Spleen (tissue), 11 donors: Measurements from ENCODE around the gene MICB. TPM values are rescaled to one million over a fixed set of nuclear protein-coding genes. Genes with fewer than 3 reads are reported as not detected.
"Not testable (repeated sequence)": the region's sequence is repeated elsewhere in the genome, so short reads cannot be mapped to it uniquely, and the experiment has no call there.

Experiments
- DNase-seq: peaks from one replicate; pipeline ENCODE4 v3.0.0-alpha.2; 2020
- H3K27ac ChIP-seq, 8 donors: fragments of 200-600 bp; sonication (generic) in 7 of 8; 1 replicate in 4 of 8; 2 replicates in 4 of 8; pipeline versions ENCODE4 v1.5.0 to v1.8.0; 2016 to 2021; ENCODE audit warnings: inconsistent platforms in 4 of 8, mild to moderate bottlenecking in 4 of 8, moderate library complexity in 1 of 8
- H3K27me3 ChIP-seq, 7 donors: fragments of 200-600 bp; sonication (generic) in 6 of 7; replicated peaks in 1 of 7; 1 replicate in 4 of 7; 2 replicates in 3 of 7; pipeline versions ENCODE4 v1.5.0 to v1.8.0; 2016 to 2021; ENCODE audit warnings: inconsistent platforms in 3 of 7, mild to moderate bottlenecking in 1 of 7
- H3K36me3 ChIP-seq, 6 donors: fragments of 200-600 bp; sonication (generic) in 5 of 6; 1 replicate in 4 of 6; 2 replicates in 2 of 6; pipeline versions ENCODE4 v1.5.0 to v1.8.0; 2016 to 2021; ENCODE audit warnings: inconsistent platforms in 2 of 6
- H3K4me1 ChIP-seq, 6 donors: fragments of 200-600 bp; sonication (generic) in 5 of 6; 1 replicate in 3 of 6; 2 replicates in 3 of 6; pipeline versions ENCODE4 v1.5.0 to v1.8.0; 2016 to 2021; ENCODE audit warnings: inconsistent platforms in 3 of 6
- H3K4me3 ChIP-seq, 8 donors: fragments of 200-600 bp; sonication (generic) in 7 of 8; 1 replicate in 4 of 8; 2 replicates in 4 of 8; pipeline versions ENCODE4 v1.5.0 to v1.8.0; 2016 to 2021; ENCODE audit warnings: inconsistent platforms in 4 of 8, mild to moderate bottlenecking in 4 of 8, moderate library complexity in 2 of 8
- H3K9me3 ChIP-seq, 8 donors: fragments of 200-600 bp; sonication (generic) in 7 of 8; 1 replicate in 4 of 8; 2 replicates in 4 of 8; pipeline versions ENCODE4 v1.5.0 to v1.8.0; 2016 to 2021; ENCODE audit warnings: inconsistent platforms in 4 of 8
- CTCF ChIP-seq, 11 experiments: fragments of 200-600 bp in 7 of 11; fragments of 450-650 bp in 4 of 11; sonication (generic) in 4 of 11; IDR thresholded peaks in 8 of 11; conservative IDR thresholded peaks in 3 of 11; 1 replicate in 7 of 11; 2 replicates in 4 of 11; pipeline versions ENCODE4 v1.4.0 to v1.8.0; 2016 to 2021; ENCODE audit warnings: antibody characterized with exemption in 11 of 11, inconsistent platforms in 4 of 11, mild to moderate bottlenecking in 1 of 11
- POLR2A ChIP-seq, 3 donors: fragments of 450-650 bp; IDR thresholded peaks; one replicate each; pipeline ENCODE4 v1.5.1; 2017; ENCODE audit warnings: antibody characterized with exemption in 3 of 3, mild to moderate bottlenecking in 1 of 3
- POLR2AphosphoS5 ChIP-seq, 3 donors: sonication (generic); formaldehyde crosslinking; IDR thresholded peaks; one replicate each; pipeline ENCODE4 v1.5.1; 2017; ENCODE audit warnings: antibody characterized with exemption in 3 of 3
- WGBS, 5 donors: extraction: QIAGEN DNeasy Blood & Tissue Kit in 3 of 5; methylation state at CpG; one replicate each; pipeline versions ENCODE4 v1.1.5 to v1.1.7; 2013 to 2018; 5-methylcytosine and 5-hydroxymethylcytosine counted together
- intact Hi-C: fragments of 100-400 bp; cut with DNase I; formaldehyde crosslinking; loops from one replicate; pipeline ENCODE4 v1.15.0; 2023; ENCODE audit warnings: low total_unique reads
- polyA plus RNA-seq, 3 donors: library from polyadenylated mRNA; stranded (reverse); fragments of 200-250 nt; gene quantifications; one replicate each; pipeline ENCODE4 v1.2.1, GENCODE V29; 2013
- total RNA-seq, 7 donors: library from RNA; depleted of rRNA in 3 of 7; stranded (reverse); fragments of >200 nt in 3 of 7; fragmentation: NEBNext Ultra II Directional in 4 of 7; extraction: Animal tissue kit (Norgen Biotek cat#: 25700) in 4 of 7; gene quantifications; one replicate each; pipeline versions ENCODE4 v1.1.0 to v1.2.1, GENCODE V29; 2016 to 2021
- donor health status: healthy with polysubstance abuse.
- donor health status: DM: no; HTN: no; CAD: no; lungs with moderate emphysema.
- donor health status: DM: no; HTN: no; CAD: no.
- donor health status: Bipolar disorder and iron deficiency.
- donor health status: healthy.
- donor health status: DM: no; HTN: no; CAD: no.
- donor health status: DM: yes; HTN: yes; CAD: no.

Gene MICB
- total and polyA plus RNA-seq, 10 donors = 6.9 to 21.4 (median 14.8) TPM

GRCh38 chr6:31502586-31502985 lies 4.6 kb downstream of the MICB start:
- Histone ChIP-seq H3K4me3 (no peak overlapping the region), H3K36me3 (peaks cover 0 to 26% (median 21%) of the 10 kb centered on the region in 6 donors), H3K27ac (no peak overlapping the region), H3K9me3 (no peaks in the 10 kb centered on the region), H3K4me1 (peaks cover 0 to 38% (median 8%) of the 10 kb centered on the region in 6 donors), H3K27me3 (no peaks in the 10 kb centered on the region)
- intact Hi-C loops = no loop called here
- DNase-seq = no peak
- TF ChIP-seq POLR2AphosphoS5 (IDR thresholded peaks at IDR 0.05) (no peak), CTCF (IDR thresholded peaks at IDR 0.05 in 8 of 11, conservative IDR thresholded peaks at IDR 0.05 in 3 of 11) (no peak), POLR2A (IDR thresholded peaks at IDR 0.05) (no peak)

GRCh38 chr6:31509036-31509435 lies 11.1 kb downstream of the MICB start:
- H3K27ac ChIP-seq, H3K27me3 ChIP-seq, H3K4me1 ChIP-seq, intact Hi-C loops, H3K4me3 ChIP-seq, H3K9me3 ChIP-seq, DNase-seq: not testable (repeated sequence)
- H3K36me3 ChIP-seq = peaks cover 0 to 74% (median 55%) of the 10 kb centered on the region in 6 donors
- 43 to 80% (median 45%) methylated on average over 1 to 2 of the region's 2 CpGs; no CpG with 5 or more reads in 1 of the 5 donors for WGBS, 5 donors

- Histone ChIP-seq H3K4me3 (no peak overlapping the region), H3K4me1 (no peaks in the 10 kb centered on the region), H3K27ac (no peak overlapping the region), H3K9me3 (no peaks in the 10 kb centered on the region), H3K36me3 (peaks cover 0 to 74% (median 55%) of the 10 kb centered on the region in 6 donors), H3K27me3 (no peaks in the 10 kb centered on the region)
- no peak for TF ChIP-seq POLR2A (IDR thresholded peaks at IDR 0.05)
- TF ChIP-seq POLR2AphosphoS5 (IDR thresholded peaks at IDR 0.05) = no peak
- no peak for TF ChIP-seq CTCF (IDR thresholded peaks at IDR 0.05 in 8 of 11, conservative IDR thresholded peaks at IDR 0.05 in 3 of 11)
- intact Hi-C loops = no loop called here
- no peak for DNase-seq
- WGBS, 5 donors = 81 to 90% (median 84%) methylated on average over 4 of the region's 4 CpGs
Observed at GRCh38 chr6:31510007-31510406, 12.1 kb downstream of the MICB start.

GRCh38 chr6:31513456-31514165 lies 15.7 kb downstream of the MICB start:
- 72 to 97% (median 74%) methylated on average over 4 to 5 of the region's 5 CpGs for WGBS, 5 donors
- DNase-seq = no peak
- Histone ChIP-seq H3K4me3 (no peak overlapping the region), H3K36me3 (peaks cover 0 to 38% (median 26%) of the 10 kb centered on the region in 6 donors), H3K27ac (no peak overlapping the region), H3K9me3 (no peaks in the 10 kb centered on the region), H3K27me3 (no peaks in the 10 kb centered on the region), H3K4me1 (peaks cover 0 to 10% (median 0%) of the 10 kb centered on the region in 6 donors)
- intact Hi-C loops = no loop called here
- no peak for TF ChIP-seq CTCF (IDR thresholded peaks at IDR 0.05 in 8 of 11, conservative IDR thresholded peaks at IDR 0.05 in 3 of 11)
- TF ChIP-seq POLR2A (IDR thresholded peaks at IDR 0.05) = no peak
- TF ChIP-seq POLR2AphosphoS5 (IDR thresholded peaks at IDR 0.05) = no peak
